GM21526 (cell line): ENCODE results near the gene VPS29.
"Not testable (repeated sequence)": the region's sequence is repeated elsewhere in the genome, so short reads cannot be mapped to it uniquely, and the experiment has no call there.

Experiments
- ATAC-seq: cut with Tn5 transposase; IDR thresholded peaks from one replicate; pipeline ENCODE4 v1.9.1; 2021; ENCODE audit warnings: moderate library complexity; ENCODE audit not compliant: unreplicated experiment, low FRiP score

The VPS29 gene

GRCh38 chr12:110528277-110528839 lies 26.4 kb upstream of the VPS29 start:
- no peak for ATAC-seq

- not testable (repeated sequence) for ATAC-seq
Observed at GRCh38 chr12:110520876-110521712, 19.2 kb upstream of the VPS29 start.

- ATAC-seq: not testable (repeated sequence)
Observed at GRCh38 chr12:110518014-110518413, 16.1 kb upstream of the VPS29 start.

DNA sequence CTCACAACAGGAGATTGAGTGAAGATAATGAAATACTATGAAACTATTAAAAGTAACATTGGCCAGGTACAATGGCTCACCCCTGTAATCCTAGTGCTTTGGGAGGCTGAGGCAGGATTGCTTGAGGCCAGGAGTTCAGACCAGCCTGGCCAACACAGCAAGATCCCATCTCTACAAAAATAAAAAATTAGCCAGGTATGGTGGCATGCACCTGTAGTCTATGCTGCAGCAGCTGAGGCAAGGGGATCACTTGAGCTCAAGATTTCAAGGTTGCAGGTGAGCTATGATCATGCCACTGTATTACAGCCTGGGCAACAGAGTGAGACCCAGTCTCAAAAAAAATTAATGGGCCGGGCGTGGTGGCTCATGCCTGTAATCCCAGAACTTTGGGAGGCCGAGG lies 15.1 kb upstream of the VPS29 start:
- ATAC-seq: no peak

- ATAC-seq: no peak
Observed at GRCh38 chr12:110514363-110514762, 12.5 kb upstream of the VPS29 start.

- no peak for ATAC-seq
Observed at GRCh38 chr12:110513842-110514241, 11.9 kb upstream of the VPS29 start.

- ATAC-seq: no peak
Observed at GRCh38 chr12:110508071-110508586, 6.2 kb upstream of the VPS29 start.

- ATAC-seq: no peak
Observed at GRCh38 chr12:110505332-110505731, 3.4 kb upstream of the VPS29 start.

- ATAC-seq: no peak
Observed at GRCh38 chr12:110503432-110503831, 1.5 kb upstream of the VPS29 start.

DNA sequence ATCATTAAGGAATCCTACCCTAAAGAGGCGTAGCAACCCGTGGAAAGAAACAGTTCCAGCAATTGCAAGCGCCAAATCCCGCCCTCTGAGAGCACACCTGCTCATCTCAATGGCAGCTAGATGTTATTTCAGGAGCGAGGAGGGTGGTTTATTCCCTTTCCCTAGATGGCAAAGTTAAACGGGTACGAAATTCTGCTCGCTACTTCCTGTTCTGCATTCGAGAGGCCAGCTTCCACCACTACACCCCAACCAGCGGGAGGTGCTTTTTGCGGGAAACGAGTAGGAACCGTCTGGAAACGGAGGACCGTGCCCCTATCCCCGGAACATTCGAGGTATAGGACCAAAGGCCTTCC lies 536 bp downstream of the VPS29 start:
- ATAC-seq: peak; percentile 15

GRCh38 chr12:110498984-110499706 lies 2.8 kb downstream of the VPS29 start:
- ATAC-seq: no peak

GRCh38 chr12:110475426-110475825 lies 26.5 kb downstream of the VPS29 start:
- ATAC-seq: no peak

GRCh38 chr12:110468214-110469048 lies 33.5 kb downstream of the VPS29 start, which contains the start of the genes FAM216A and GPN3:
FAM216A (plus strand) TSS chr12:110468845; CDS start chr12:110468876, 31 bp downstream.
GPN3 (minus strand) TSS chr12:110468257; CDS start chr12:110468203, 54 bp downstream.
- peak; percentile 66 for ATAC-seq

GRCh38 chr12:110467847-110468213 lies 34.1 kb downstream of the VPS29 start:
- ATAC-seq: no peak

DNA sequence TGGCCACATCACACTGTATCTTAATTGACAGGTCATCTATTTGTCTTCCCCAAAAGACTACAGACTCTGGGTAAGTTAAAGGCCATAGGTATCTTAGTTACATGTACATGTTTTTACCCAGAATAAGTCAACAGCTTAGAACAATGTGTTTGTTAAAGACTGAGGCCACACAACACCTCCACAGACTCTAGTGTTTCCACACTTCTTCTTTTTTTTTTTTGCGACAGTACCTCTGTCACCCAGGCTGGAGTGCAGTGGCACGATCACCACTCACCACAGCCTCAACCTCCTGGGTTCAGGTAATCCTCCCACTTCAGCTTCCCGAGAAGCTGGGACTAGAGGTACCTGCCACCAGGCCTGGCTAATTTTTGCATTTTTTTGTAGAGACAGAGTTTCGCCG lies 35.1 kb downstream of the VPS29 start:
- no peak for ATAC-seq

DNA sequence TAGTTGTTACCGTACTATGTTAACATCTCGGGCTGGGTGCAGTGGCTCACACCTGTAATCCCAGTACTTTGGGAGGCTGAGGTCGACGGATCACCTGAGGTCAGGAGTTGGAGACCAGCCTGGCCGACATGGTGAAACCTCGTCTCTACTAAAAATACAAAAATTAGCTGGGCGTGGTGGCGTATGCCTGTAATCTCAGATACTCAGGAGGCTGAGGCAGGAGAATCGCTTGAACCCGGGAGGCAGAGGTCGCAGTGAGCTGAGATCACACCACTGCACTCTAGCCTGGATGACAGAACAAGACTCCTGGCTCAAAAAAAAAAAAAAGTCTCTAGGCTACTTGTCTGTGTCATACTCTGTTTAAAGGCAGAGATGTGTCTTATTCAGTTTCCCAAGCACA lies 36.1 kb downstream of the VPS29 start:
- ATAC-seq: not testable (repeated sequence)

DNA sequence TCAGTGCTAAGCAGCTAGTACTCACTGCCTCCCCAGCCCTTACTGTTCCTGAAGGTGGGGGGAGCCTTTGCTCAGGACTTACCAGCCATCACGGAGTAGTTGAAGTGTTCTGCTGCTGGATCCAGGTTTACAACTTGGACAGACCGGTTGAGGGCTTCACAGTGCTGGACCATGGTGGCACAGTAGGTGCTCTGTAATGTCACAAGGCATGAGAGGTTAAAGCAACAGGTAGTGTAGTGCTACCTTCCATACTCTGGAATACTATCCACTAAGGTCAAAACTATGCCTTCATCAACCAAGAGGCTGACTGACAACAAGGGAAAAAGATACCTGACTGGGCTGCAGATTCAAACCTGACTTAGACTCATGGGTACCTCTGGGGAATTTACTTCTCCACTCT lies 36.9 kb downstream of the VPS29 start:
- no peak for ATAC-seq

GRCh38 chr12:110461189-110461588 lies 40.7 kb downstream of the VPS29 start:
- ATAC-seq: not testable (repeated sequence)

DNA sequence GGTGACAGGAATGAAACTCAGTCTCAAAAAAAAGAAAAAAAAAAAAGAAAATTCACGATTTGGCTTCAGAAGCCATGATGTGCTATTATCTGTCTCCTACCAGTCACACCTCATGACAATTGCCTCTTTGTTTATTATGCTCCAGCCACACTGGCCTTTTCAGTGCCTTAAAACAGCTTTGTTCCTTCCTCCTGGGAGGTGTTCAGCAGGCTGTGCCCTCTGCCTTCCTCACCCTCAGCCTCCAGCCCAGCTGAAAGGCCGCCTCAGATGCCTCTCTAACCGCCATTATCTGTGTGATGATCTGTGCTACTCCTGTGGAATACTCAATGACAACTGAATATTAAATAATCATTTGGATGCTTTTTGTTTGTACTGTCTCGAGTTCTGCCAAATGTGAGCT lies 43.2 kb downstream of the VPS29 start:
- no peak for ATAC-seq

- ATAC-seq: no peak
Observed at GRCh38 chr12:110453569-110454296, 48.2 kb downstream of the VPS29 start.
